GM19463 (cell line): ENCODE measurements around the gene ERF.

Experiments used
- ATAC-seq: cut with Tn5 transposase; IDR thresholded peaks from one replicate; pipeline ENCODE4 v1.9.1; 2021; ENCODE audit warnings: mild to moderate bottlenecking, moderate library complexity; ENCODE audit not compliant: unreplicated experiment

The ERF gene

DNA sequence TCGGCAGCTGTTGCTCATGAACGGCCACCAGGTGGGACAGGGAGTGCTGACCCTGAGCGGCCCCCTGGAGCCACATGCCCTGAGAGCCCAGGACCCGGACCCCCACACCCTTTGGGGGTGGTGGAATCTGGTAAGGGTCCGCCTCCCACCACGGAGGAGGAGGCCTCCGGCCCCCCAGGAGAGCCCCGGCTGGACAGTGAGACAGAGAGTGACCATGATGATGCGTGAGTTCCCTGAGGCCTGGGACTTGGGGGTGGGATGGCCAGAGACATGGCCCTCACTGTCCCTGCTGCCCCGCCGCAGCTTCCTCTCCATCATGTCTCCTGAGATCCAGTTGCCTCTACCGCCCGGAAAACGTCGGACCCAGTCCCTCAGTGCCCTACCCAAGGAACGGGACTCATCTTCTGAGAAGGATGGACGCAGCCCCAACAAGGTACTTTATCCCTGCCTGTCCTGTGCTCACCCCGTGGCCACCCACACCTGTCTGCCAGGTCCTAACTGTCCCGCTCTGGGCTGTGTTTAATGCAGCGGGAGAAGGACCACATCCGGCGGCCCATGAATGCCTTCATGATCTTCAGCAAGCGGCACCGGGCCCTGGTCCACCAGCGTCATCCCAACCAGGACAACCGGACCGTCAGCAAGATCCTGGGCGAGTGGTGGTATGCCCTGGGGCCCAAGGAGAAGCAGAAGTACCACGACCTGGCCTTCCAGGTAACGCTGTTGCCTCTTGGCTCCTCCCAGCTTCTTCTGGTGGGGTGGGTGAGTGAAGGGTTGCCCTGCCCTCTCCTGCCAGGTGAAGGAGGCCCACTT, 32.3 kb upstream of the ERF start:
- ATAC-seq = no peak

- ATAC-seq = no peak
These were observed 31.6 kb upstream of the ERF start for GRCh38 chr19:42286349-42287016.

- ATAC-seq = no peak
These were observed 31.0 kb upstream of the ERF start for GRCh38 chr19:42285988-42286348.

DNA sequence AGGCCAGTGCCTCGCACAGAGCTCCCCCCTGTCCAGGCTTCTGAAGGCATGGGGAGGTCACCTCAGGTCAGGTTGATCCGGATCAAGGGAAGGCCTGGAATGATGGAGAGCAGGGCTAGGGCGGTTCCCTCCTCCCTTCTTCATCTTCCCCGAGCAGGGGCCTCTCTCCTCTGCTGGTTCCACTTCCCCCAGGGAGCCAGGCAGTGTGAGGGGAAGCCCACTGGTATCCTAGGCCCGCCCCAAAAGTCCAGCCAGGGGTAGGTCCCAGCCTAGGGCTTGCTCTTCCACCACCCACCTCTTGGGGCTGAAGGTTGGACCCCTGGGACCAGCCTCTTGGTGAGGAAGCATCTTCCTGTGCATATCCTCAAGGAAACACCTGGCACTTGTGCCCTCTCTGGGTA, 30.6 kb upstream of the ERF start:
- no peak for ATAC-seq

DNA sequence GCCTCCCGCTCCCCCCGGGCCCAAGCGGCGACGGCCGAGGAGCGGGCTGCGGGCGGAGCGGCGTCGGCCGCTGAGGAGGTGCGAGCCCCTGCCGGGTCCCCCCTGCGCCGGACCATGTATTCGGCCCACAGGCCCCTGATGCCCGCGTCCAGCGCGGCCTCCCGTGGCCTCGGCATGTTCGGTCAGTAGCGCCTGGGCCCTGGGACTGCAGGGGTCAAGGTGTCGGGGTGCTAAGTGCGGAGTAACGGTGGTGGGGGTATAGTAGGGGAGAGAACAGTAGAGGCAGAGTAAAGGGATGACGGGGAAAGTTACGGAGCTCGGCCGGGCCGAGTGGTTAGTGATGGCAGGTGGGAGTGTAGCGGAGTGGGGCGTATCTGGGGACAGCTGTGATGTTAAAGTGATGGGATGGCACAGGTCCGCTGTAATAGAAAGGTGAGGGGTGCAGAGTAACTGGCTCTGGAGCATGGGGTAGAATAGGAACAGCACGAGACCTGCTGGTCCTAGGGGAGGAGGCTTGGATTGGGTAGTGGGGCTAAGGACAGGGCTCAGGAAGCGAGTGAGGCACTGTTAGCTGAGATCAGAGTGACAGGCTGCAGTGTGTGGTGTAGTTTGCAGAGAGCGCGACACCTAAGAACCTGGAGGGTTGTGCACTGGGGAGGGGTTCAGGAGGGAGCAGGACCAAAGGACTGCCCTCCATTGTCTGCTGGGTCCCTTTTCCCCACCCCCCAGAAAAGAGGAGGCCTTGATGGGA, 29.8 kb upstream of the ERF start:
- ATAC-seq = no peak

DNA sequence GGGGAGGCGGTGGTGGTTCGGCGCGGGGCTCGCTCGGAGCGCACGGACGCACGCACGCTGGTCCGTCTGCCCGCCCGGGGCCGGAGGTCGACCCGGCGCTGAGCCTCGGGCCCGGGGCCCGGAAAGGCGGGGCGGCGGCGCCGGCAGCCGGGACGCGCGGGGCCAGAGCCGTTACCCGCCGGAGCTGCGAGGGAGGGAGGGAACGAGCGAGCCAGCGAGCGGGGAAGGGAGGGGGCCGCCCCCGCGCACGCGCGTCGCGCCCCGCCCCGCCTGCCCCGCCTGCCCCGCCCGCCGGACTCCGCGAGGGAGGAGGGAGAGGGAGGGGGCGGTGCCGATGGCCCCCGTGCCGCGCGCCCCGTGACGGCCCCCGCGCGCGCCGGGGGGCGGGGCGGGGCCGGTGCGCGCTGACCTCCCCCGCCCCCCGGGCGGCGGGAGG, 29.2 kb upstream of the ERF start:
- ATAC-seq = peak; percentile 18

DNA sequence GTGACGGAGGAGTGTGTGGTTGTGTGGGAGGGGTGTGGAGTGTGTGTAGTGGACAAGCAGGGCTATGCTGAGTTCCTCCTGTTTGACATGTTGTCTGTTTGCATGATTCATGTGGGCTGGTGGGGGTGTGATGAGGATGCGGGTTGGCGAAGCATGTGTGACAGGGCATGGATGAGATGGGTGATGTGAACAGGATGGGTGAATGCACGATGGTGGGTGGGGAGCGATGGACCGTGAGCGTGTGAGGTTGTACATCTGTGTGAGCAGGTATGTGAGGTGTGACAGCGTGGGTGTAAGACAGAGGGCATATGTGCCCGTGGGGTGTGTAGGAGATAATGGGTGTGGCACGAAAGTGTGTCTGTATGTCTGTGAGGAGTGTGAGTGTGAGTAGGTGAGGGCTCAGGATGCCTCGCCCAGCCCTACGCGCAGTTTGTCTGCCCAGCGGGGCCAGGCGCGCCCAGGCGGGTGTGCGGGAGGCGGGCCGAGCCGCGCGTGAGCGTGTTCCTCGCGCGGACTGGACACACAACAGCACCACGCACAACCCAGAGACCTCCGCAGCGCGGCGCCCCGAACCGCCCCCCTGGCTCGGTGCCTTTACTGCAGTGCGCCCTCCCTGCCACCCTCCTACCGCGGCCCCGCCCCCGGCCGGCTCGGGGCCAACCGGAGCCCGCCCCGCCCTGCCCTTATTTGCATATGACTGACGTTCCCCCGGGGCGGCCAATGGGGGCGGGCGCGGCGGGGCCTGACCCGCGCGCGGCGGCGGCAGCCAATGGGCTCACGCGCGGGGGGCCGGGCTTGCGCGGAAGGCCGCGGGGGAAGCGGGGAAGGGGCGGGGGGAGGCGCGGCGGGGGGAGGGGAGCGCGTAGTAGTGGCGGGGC, 28.5 kb upstream of the ERF start:
- peak; percentile 42 for ATAC-seq

GRCh38 chr19:42282819-42283187, 27.9 kb upstream of the ERF start:
- ATAC-seq = no peak

- no peak for ATAC-seq
These were observed 27.2 kb upstream of the ERF start for GRCh38 chr19:42281827-42282762.

GRCh38 chr19:42281146-42281826, 26.4 kb upstream of the ERF start:
- no peak for ATAC-seq

GRCh38 chr19:42280815-42281145, 25.9 kb upstream of the ERF start:
- ATAC-seq = no peak

DNA sequence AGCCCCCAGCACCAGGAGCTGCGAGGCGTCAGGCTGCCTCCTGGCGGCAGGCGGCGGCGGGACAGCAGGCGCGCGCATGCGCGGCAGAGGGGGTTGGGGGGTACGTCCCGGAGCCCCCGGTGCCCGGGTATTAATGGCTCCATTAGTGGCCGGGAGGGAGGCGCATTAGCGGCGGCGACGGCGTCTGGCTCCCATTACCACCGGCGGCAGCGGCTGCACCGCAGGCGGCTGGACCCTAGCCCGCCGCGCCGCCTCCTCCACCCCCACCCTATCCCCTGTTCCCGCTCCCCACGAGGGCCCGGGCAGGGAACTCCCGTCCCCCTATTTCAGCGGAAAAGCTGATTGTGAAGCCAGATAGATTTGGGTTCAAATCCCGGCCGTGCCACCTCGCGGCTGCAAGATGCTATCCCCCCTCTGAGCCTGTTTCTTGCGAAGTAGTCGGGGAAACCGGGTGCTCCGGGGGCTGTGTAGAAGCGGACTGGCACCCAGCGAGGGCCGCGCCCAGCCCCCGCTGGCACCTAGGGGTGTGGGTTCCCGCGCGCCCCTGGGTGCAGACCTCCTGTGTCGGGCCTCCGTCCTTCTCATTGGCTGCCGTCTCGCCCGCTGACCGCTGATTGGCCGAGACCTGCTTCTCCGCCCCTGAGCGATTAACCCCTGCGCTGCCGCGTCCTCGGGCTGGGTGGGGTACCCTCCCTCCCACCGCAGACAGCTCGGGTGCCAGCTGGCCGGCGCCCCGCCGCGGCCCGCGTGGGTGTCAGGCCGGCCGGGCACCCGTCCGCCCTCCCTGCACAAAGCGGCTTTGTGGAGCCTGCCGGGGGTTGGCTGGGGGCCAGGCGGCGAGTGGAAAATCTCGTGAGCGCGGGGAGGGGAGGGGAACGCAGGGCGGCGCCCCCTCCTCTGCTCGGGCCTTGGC, 25.2 kb upstream of the ERF start:
- peak; percentile 46 for ATAC-seq

- no peak for ATAC-seq
These were observed 24.4 kb upstream of the ERF start for GRCh38 chr19:42279155-42279901.

GRCh38 chr19:42278452-42279154, 23.7 kb upstream of the ERF start:
- no peak for ATAC-seq

DNA sequence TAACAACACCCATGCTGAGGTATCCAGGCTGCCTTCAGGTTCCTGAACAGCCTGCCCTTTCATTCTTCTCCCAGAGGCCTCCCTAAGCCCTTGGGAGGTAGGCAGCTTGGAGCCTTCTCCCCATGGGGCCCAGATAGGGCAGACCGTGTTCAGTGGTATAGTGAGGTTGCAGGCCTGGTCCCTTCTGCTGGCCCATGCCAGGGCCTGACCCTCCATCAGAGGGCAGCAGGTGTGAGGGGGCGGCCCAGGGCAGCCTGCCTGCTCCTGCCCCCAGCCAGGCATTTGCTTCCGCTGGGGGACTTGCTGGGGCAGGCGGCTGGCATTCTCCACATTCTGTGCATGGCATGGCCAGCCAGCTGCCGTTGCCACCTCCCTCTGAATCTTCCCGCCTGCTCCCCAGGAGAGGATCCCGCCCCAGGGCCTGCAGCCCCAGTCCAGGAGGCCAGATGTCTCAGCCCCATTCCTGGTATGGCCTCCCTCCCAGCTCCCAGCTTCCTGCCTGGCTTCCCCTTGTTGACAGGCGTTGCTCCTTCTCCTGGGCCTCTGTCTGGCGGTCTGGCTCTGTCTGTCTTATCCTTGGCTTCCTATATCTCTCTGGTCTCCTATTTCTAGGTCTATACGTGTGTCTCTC, 23.0 kb upstream of the ERF start:
- no peak for ATAC-seq

GRCh38 chr19:42276821-42277220, 21.9 kb upstream of the ERF start:
- no peak for ATAC-seq

GRCh38 chr19:42276284-42276683, 21.4 kb upstream of the ERF start:
- no peak for ATAC-seq
